ENCODE results near the gene SNX27. TPM values are rescaled to one million over a fixed set of nuclear protein-coding genes. Genes with fewer than 3 reads are reported as not detected.
"Not testable (repeated sequence)": the region's sequence is repeated elsewhere in the genome, so short reads cannot be mapped to it uniquely, and the experiment has no call there.

Gene SNX27
- total RNA-seq, 1 donor from 2014 or later = 29.3 TPM

GRCh38 chr1:151670036-151670675, 58.3 kb downstream of the SNX27 start:
- H3K27me3 Mint-ChIP-seq (ENCODE audit: low read depth); intact Hi-C loops (cut with micrococcal nuclease); DNase-seq (ENCODE audit: low spot score); H3K9me3 Mint-ChIP-seq; H3K4me3 Mint-ChIP-seq (ENCODE audit: low read depth); H3K4me1 Mint-ChIP-seq (ENCODE audit: low read depth); H3K27ac Mint-ChIP-seq: not testable (repeated sequence)
- peaks cover 53% of the 10 kb centered on the region for H3K36me3 Mint-ChIP-seq (ENCODE audit: low read depth)

- no peaks in the 10 kb centered on the region for H3K9me3 Mint-ChIP-seq
- H3K4me3 Mint-ChIP-seq (ENCODE audit: low read depth) = no peak overlapping the region
- DNase-seq (ENCODE audit: low spot score) = no peak
- no peaks in the 10 kb centered on the region for H3K4me1 Mint-ChIP-seq (ENCODE audit: low read depth)
- H3K27me3 Mint-ChIP-seq (ENCODE audit: low read depth) = no peaks in the 10 kb centered on the region
- no peak overlapping the region for H3K27ac Mint-ChIP-seq
- intact Hi-C loops (cut with micrococcal nuclease) = no loop called here
- peaks cover 49% of the 10 kb centered on the region for H3K36me3 Mint-ChIP-seq (ENCODE audit: low read depth)
Measured at GRCh38 chr1:151673407-151673806, 61.6 kb downstream of the SNX27 start.

DNA sequence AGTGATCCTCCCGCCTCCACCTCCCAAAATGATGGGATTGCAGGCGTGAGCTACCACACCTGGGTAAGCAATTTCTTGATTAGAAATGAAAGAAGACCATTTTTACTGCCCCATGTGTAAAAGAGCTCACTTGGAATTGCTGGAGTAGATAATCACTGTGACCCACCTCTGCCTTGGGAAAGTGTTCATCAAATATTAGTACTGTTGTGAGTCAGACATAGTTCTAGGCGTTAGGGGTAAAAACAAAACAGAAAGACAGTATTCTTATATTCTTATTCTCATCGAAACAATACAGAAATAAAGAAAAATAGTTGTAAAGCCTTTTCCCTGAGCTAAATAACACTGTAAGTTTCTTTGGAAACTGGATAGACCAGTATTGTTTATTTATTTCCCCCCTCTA, 68.5 kb downstream of the SNX27 start:
- H3K4me1 Mint-ChIP-seq (ENCODE audit: low read depth) = peaks cover 2% of the 10 kb centered on the region
- no peak overlapping the region for H3K4me3 Mint-ChIP-seq (ENCODE audit: low read depth)
- H3K9me3 Mint-ChIP-seq = no peaks in the 10 kb centered on the region

DNA sequence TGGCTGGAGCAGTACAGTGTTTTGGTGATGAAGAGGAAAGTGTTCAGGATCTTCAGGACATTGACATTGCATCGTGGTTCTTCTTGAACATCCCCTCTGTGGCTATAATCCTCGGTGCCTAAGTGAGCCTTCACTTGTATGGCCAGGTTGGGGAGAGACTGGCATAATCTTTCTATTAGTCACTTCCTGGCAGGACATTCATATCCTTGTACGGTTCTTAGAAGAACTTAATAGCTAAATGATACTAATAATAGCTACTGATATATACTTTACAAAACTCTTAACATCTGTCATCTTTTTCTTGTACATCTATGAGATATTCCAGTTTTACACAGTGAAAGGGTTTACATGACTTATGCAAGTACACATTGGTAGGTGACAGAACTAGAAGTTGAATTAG, 69.0 kb downstream of the SNX27 start:
- H3K4me1 Mint-ChIP-seq (ENCODE audit: low read depth) = peaks cover 2% of the 10 kb centered on the region
- H3K4me3 Mint-ChIP-seq (ENCODE audit: low read depth) = no peak overlapping the region
- no peak overlapping the region for H3K27ac Mint-ChIP-seq
- no peaks in the 10 kb centered on the region for H3K9me3 Mint-ChIP-seq
- H3K27me3 Mint-ChIP-seq (ENCODE audit: low read depth) = no peaks in the 10 kb centered on the region
- intact Hi-C loops (cut with micrococcal nuclease) = no loop called here
- peaks cover 23% of the 10 kb centered on the region for H3K36me3 Mint-ChIP-seq (ENCODE audit: low read depth)
- no peak for DNase-seq (ENCODE audit: low spot score)

More for the DNA sequence above, 68.5 kb downstream of the SNX27 start:
- H3K27me3 Mint-ChIP-seq (ENCODE audit: low read depth) = no peaks in the 10 kb centered on the region
- H3K36me3 Mint-ChIP-seq (ENCODE audit: low read depth) = peaks cover 22% of the 10 kb centered on the region
- intact Hi-C loops (cut with micrococcal nuclease) = no loop called here
- no peak overlapping the region for H3K27ac Mint-ChIP-seq
- no peak for DNase-seq (ENCODE audit: low spot score)

DNA sequence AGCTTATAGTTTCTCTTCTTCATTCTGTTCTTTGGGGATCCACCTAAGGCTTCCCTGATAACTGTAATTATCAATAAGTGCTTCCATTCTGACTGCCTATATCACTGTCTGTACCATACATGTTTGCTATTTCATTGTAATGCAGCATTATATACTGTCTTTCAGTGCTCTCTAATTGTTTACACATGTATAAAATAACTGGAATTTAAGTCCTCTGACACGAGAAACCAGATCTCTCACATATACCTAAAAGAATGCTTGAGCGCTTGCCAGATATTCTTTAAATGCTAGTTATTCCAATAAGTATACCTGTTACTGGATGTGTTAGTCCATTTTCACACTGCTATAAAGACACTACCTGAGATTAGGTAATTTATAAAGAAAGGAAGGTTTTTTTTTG, 70.1 kb downstream of the SNX27 start:
- no peak for DNase-seq (ENCODE audit: low spot score)
- intact Hi-C loops (cut with micrococcal nuclease) = no loop called here
- no peak overlapping the region for H3K4me3 Mint-ChIP-seq (ENCODE audit: low read depth)
- no peaks in the 10 kb centered on the region for H3K27me3 Mint-ChIP-seq (ENCODE audit: low read depth)
- no peak overlapping the region for H3K27ac Mint-ChIP-seq
- peaks cover 2% of the 10 kb centered on the region for H3K4me1 Mint-ChIP-seq (ENCODE audit: low read depth)
- H3K36me3 Mint-ChIP-seq (ENCODE audit: low read depth) = peaks cover 28% of the 10 kb centered on the region
- no peaks in the 10 kb centered on the region for H3K9me3 Mint-ChIP-seq

GRCh38 chr1:151682901-151683300, 71.1 kb downstream of the SNX27 start:
- H3K27me3 Mint-ChIP-seq (ENCODE audit: low read depth); H3K4me3 Mint-ChIP-seq (ENCODE audit: low read depth); intact Hi-C loops (cut with micrococcal nuclease); H3K9me3 Mint-ChIP-seq; DNase-seq (ENCODE audit: low spot score); H3K4me1 Mint-ChIP-seq (ENCODE audit: low read depth); H3K27ac Mint-ChIP-seq: not testable (repeated sequence)
- H3K36me3 Mint-ChIP-seq (ENCODE audit: low read depth) = peaks cover 30% of the 10 kb centered on the region

DNA sequence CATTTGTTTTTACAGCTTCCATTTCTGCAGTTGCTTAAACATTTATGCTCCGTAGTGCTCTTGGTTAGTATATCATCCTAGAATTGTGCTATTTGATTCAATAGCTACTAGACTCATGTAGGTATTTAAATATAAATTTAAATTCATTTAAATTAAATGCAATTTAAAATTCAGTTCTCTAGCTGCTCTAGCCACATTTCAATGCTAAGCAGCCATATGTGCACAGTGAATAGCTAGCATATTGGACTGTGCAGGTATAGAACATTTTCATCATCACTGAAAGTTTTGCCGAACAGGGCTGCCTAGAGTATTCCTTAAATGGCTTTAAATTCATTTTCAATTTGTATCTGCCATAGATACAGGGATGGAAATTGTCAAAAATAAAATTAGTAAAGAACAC, 72.3 kb downstream of the SNX27 start:
- Mint-ChIP-seq H3K4me1 (ENCODE audit: low read depth) (peaks cover 2% of the 10 kb centered on the region), H3K27me3 (ENCODE audit: low read depth) (no peaks in the 10 kb centered on the region), H3K36me3 (ENCODE audit: low read depth) (peaks cover 24% of the 10 kb centered on the region), H3K9me3 (no peaks in the 10 kb centered on the region), H3K4me3 (ENCODE audit: low read depth) (no peak overlapping the region), H3K27ac (no peak overlapping the region)
- no peak for DNase-seq (ENCODE audit: low spot score)
- intact Hi-C loops (cut with micrococcal nuclease) = no loop called here

GRCh38 chr1:151686561-151686960, 74.7 kb downstream of the SNX27 start:
- no peak overlapping the region for H3K4me3 Mint-ChIP-seq (ENCODE audit: low read depth)
- H3K4me1 Mint-ChIP-seq (ENCODE audit: low read depth) = no peaks in the 10 kb centered on the region
- H3K27ac Mint-ChIP-seq = no peak overlapping the region
- no peaks in the 10 kb centered on the region for H3K27me3 Mint-ChIP-seq (ENCODE audit: low read depth)
- no peak for DNase-seq (ENCODE audit: low spot score)
- intact Hi-C loops (cut with micrococcal nuclease) = no loop called here
- H3K9me3 Mint-ChIP-seq = no peaks in the 10 kb centered on the region
- H3K36me3 Mint-ChIP-seq (ENCODE audit: low read depth) = peaks cover 16% of the 10 kb centered on the region

DNA sequence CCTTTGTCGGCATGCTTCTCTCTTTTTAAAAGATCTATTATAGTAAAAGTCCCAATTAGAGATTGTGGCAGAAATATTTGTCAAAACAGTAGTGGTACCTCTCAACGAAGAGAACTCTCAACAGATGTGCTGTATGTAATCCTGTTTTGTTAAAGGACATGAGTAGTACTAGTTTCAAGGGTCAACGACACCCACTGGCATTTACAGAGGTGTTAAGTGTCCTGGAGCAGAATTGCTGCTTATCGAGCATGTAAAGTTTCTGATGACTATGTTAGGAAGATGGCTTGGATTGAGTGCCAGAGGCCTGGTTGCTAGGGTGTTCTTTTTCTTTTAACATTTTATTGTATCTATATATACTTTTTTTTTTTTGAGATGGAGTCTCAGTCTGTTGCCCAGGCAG, 77.6 kb downstream of the SNX27 start:
- no peak for DNase-seq (ENCODE audit: low spot score)
- no peak overlapping the region for H3K27ac Mint-ChIP-seq
- no peak overlapping the region for H3K4me3 Mint-ChIP-seq (ENCODE audit: low read depth)
- H3K27me3 Mint-ChIP-seq (ENCODE audit: low read depth) = no peaks in the 10 kb centered on the region
- no peaks in the 10 kb centered on the region for H3K4me1 Mint-ChIP-seq (ENCODE audit: low read depth)
- no peaks in the 10 kb centered on the region for H3K9me3 Mint-ChIP-seq
- intact Hi-C loops (cut with micrococcal nuclease) = no loop called here
- H3K36me3 Mint-ChIP-seq (ENCODE audit: low read depth) = peaks cover 32% of the 10 kb centered on the region

- no peak overlapping the region for H3K4me3 Mint-ChIP-seq (ENCODE audit: low read depth)
- DNase-seq (ENCODE audit: low spot score) = no peak
- no peaks in the 10 kb centered on the region for H3K27me3 Mint-ChIP-seq (ENCODE audit: low read depth)
- H3K27ac Mint-ChIP-seq = no peak overlapping the region
- intact Hi-C loops (cut with micrococcal nuclease) = no loop called here
- no peaks in the 10 kb centered on the region for H3K4me1 Mint-ChIP-seq (ENCODE audit: low read depth)
- H3K9me3 Mint-ChIP-seq = no peaks in the 10 kb centered on the region
- H3K36me3 Mint-ChIP-seq (ENCODE audit: low read depth) = peaks cover 20% of the 10 kb centered on the region
Measured at GRCh38 chr1:151692226-151692625, 80.4 kb downstream of the SNX27 start.

DNA sequence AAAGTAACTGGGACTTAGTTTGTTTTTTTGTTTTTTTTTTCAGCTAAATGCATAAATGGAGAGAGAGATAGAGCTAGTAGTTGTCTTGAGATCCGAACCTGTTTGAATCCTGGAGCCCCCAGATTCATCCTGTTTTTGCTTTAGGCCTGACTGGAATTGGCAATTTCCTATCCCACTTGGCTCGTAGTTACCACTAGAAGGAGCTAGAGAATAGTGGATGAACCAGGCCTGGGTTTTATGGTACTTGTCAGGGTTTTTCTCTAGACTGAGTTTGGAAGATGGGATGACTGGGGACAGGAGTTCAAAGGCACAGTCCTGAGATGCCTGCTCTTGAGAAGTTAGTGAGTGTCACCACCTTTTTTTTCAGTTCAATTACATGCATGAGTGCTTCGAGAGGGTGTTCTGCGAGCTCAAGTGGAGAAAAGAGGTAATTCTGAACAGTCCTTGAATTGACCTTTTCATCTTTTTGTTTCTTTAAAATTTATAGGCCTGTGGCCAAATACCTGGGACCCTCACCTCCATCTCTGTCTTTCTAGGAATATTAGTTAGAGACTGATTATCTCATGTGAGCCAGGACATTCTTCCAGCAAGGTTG, 81.3 kb downstream of the SNX27 start:
- H3K4me3 Mint-ChIP-seq (ENCODE audit: low read depth) = no peak overlapping the region
- peaks cover 20% of the 10 kb centered on the region for H3K36me3 Mint-ChIP-seq (ENCODE audit: low read depth)
- no peaks in the 10 kb centered on the region for H3K4me1 Mint-ChIP-seq (ENCODE audit: low read depth)
- DNase-seq (ENCODE audit: low spot score) = no peak
- no peaks in the 10 kb centered on the region for H3K9me3 Mint-ChIP-seq
- H3K27ac Mint-ChIP-seq = no peak overlapping the region
- intact Hi-C loops (cut with micrococcal nuclease) = no loop called here
- H3K27me3 Mint-ChIP-seq (ENCODE audit: low read depth) = no peaks in the 10 kb centered on the region

GRCh38 chr1:151701515-151701914, 89.7 kb downstream of the SNX27 start:
- Mint-ChIP-seq H3K36me3 (ENCODE audit: low read depth) (no peaks in the 10 kb centered on the region), H3K27me3 (ENCODE audit: low read depth) (no peaks in the 10 kb centered on the region), H3K9me3 (no peaks in the 10 kb centered on the region), H3K27ac (no peak overlapping the region), H3K4me3 (ENCODE audit: low read depth) (no peak overlapping the region), H3K4me1 (ENCODE audit: low read depth) (peaks cover 3% of the 10 kb centered on the region)
- DNase-seq (ENCODE audit: low spot score) = no peak
- intact Hi-C loops (cut with micrococcal nuclease) = no loop called here

DNA sequence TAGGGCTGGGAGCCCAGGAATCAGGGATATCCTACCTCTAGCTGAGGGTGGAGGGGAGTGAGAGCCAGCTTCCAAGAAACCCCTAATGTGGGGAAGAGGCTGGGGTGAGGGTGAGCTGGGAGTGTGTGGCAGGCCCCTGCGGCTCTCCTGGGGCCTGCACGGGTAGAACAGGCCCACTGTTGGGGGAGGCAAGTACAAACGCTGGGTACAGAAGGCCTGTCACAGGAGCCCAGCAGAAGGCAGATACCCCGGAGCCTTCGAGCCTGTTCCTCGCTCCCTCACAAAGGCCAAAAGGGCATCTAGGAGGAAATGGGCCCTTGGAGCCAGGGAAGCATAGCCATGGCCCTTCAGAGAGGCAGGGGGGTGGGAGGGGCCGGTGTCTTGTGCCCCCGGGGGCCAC, 91.1 kb downstream of the SNX27 start:
- intact Hi-C loops (cut with micrococcal nuclease) = no loop called here
- H3K27me3 Mint-ChIP-seq (ENCODE audit: low read depth) = no peaks in the 10 kb centered on the region
- no peaks in the 10 kb centered on the region for H3K36me3 Mint-ChIP-seq (ENCODE audit: low read depth)
- H3K9me3 Mint-ChIP-seq = no peaks in the 10 kb centered on the region
- DNase-seq (ENCODE audit: low spot score) = no peak
- no peak overlapping the region for H3K27ac Mint-ChIP-seq
- no peak overlapping the region for H3K4me3 Mint-ChIP-seq (ENCODE audit: low read depth)
- H3K4me1 Mint-ChIP-seq (ENCODE audit: low read depth) = peaks cover 3% of the 10 kb centered on the region

Measured in activated T-helper 2 cell treated with anti-CD3 and anti-CD28 coated beads, Interferon-gamma antibody, Interleukin-2, Interleukin-4, amounts not matched to agents 10 μg/mL and 5 μg/mL and 100 μg/mL, durations not matched to agents 14 hours and 24 hours and 36 hours (primary cell).